K562 (cell line): ENCODE data around the gene TRIM27. TPM values are rescaled to one million over a fixed set of nuclear protein-coding genes. Genes with fewer than 3 reads are reported as not detected.

Experiments
- CAMTA2 ChIP-seq: fragments of 250-450 bp; sonication (Bioruptor Pico); conservative IDR thresholded peaks from 2 replicates; pipeline ENCODE4 v1.5.1; 2022
- CBX5 ChIP-seq: IDR thresholded peaks from 2 replicates; pipeline ENCODE4 v1.6.1; 2014; ENCODE audit warnings: low read depth, borderline replicate concordance
- CCAR2 ChIP-seq: fragments of 200-400 bp; formaldehyde crosslinking; IDR thresholded peaks from 2 replicates; pipeline ENCODE4 v1.6.1; 2017; ENCODE audit warnings: mild to moderate bottlenecking, low read depth, low read length
- CREBBP ChIP-seq: IDR thresholded peaks from one replicate; pipeline ENCODE4 v1.6.1; 2012; ENCODE audit warnings: low read depth, mild to moderate bottlenecking, control low read depth, inconsistent platforms, low read length
- DNMT1 ChIP-seq: fragments of 450-650 bp; IDR thresholded peaks from 2 replicates; pipeline ENCODE4 v1.6.1; 2016; ENCODE audit warnings: antibody characterized with exemption, mild to moderate bottlenecking
- IFI16 ChIP-seq: fragments of 250-450 bp; sonication (Bioruptor Pico); IDR thresholded peaks from 2 replicates; pipeline ENCODE4 v2.1.2; 2022; ENCODE audit warnings: mild to moderate bottlenecking, inconsistent platforms
- NFATC3 ChIP-seq: fragments of 450-650 bp; IDR thresholded peaks from 2 replicates; pipeline ENCODE4 v1.6.1; 2017; ENCODE audit warnings: mild to moderate bottlenecking
- NFIC ChIP-seq: fragments of 450-650 bp; IDR thresholded peaks from 2 replicates; pipeline ENCODE4 v1.6.1; 2017; ENCODE audit warnings: mild to moderate bottlenecking, inconsistent platforms
- NUFIP1 ChIP-seq: fragments of 450-650 bp; IDR thresholded peaks from 2 replicates; pipeline ENCODE4 v1.6.1; 2018; ENCODE audit not compliant: partially characterized antibody
- PHF8 ChIP-seq: fragments of 200-600 bp; sonication (generic); IDR thresholded peaks from 2 replicates; pipeline ENCODE4 v1.6.1; 2012; ENCODE audit warnings: mixed run types, mild to moderate bottlenecking, inconsistent platforms, low read length, moderate library complexity, borderline replicate concordance
- POLR2G ChIP-seq: fragments of 200-400 bp; formaldehyde crosslinking; IDR thresholded peaks from 2 replicates; pipeline ENCODE4 v1.6.1; 2017; ENCODE audit warnings: low read depth, mild to moderate bottlenecking, antibody characterized with exemption, low read length, moderate library complexity
- PRMT5 ChIP-seq: sonication (generic); formaldehyde crosslinking; IDR thresholded peaks from 2 replicates; pipeline ENCODE4 v1.5.0; 2020; ENCODE audit warnings: missing genetic modification reagents
- PRPF4 ChIP-seq: fragments of 200-400 bp; formaldehyde crosslinking; IDR thresholded peaks from one replicate; pipeline ENCODE4 v1.6.1; 2017; ENCODE audit warnings: low read length, low read depth, mild to moderate bottlenecking; ENCODE audit not compliant: insufficient read depth, poor library complexity, severe bottlenecking
- RUNX1 ChIP-seq: sonication (generic); IDR thresholded peaks from 2 replicates; pipeline ENCODE4 v1.6.1; 2016; ENCODE audit warnings: antibody characterized with exemption, low read depth
- SIX5 ChIP-seq, 2 experiments: IDR thresholded peaks; 2 replicates each; pipeline ENCODE4 v1.6.1; 2011; ENCODE audit warnings: low read length in 2 of 2, borderline replicate concordance in 1 of 2, low read depth in 1 of 2, mild to moderate bottlenecking in 1 of 2, moderate library complexity in 1 of 2; ENCODE audit not compliant: insufficient read depth in 1 of 2
- SRSF7 ChIP-seq: fragments of 200-400 bp; formaldehyde crosslinking; optimal IDR thresholded peaks from 2 replicates; pipeline ENCODE3; 2017; ENCODE audit warnings: mild to moderate bottlenecking, low read depth, low read length
- ZNF165 ChIP-seq: fragments of 250-450 bp; sonication (Bioruptor Pico); IDR thresholded peaks from 2 replicates; pipeline ENCODE4 v1.4.0; 2020; ENCODE audit warnings: borderline replicate concordance
- ZNF311 ChIP-seq: fragments of 250-450 bp; sonication (Bioruptor Pico); IDR thresholded peaks from 2 replicates; pipeline ENCODE4 v1.4.0; 2020; ENCODE audit warnings: mild to moderate bottlenecking, moderate library complexity
- ZNF518B ChIP-seq: fragments of 250-450 bp; sonication (Bioruptor Pico); IDR thresholded peaks from 2 replicates; pipeline ENCODE4 v1.5.0; 2021; ENCODE audit warnings: mild to moderate bottlenecking, moderate library complexity
- ZNF589 ChIP-seq: fragments of 200-800 bp; sonication (Bioruptor generic); IDR thresholded peaks from 2 replicates; pipeline ENCODE4 v1.6.1; 2016; ENCODE audit warnings: low read depth, missing genetic modification characterization, missing compliant biosample characterization
- ZNF717 ChIP-seq: fragments of 250-450 bp; sonication (Bioruptor Pico); IDR thresholded peaks from 2 replicates; pipeline ENCODE4 v1.5.0; 2021
- ZNF785 ChIP-seq: fragments of 250-450 bp; sonication (Bioruptor Pico); IDR thresholded peaks from 2 replicates; pipeline ENCODE4 v1.4.0; 2020; ENCODE audit warnings: mild to moderate bottlenecking
- ZNF830 ChIP-seq: fragments of 250-450 bp; sonication (Bioruptor Pico); IDR thresholded peaks from 2 replicates; pipeline ENCODE4 v1.5.0; 2021; ENCODE audit warnings: mild to moderate bottlenecking
- polyA plus RNA-seq, 8 experiments: library from polyadenylated mRNA; depleted of rRNA in 4 of 8; stranded (reverse) in 5 of 8; unstranded in 3 of 8; fragments of >200 nt; fragmentation: Nextera tagmentation in 2 of 8; fragmentation: Illumina TruSeq in 1 of 8; extraction: Ambion mirVana in 2 of 8; extraction: Trizol in 1 of 8; gene quantifications; 2 replicates each; pipeline versions ENCODE4 v1.2.1 to v1.2.3, GENCODE V29; 2011 to 2014; ENCODE audit warnings: inconsistent platforms in 1 of 8, missing spikeins in 1 of 8
- total RNA-seq, 7 experiments: library from RNA; depleted of rRNA in 6 of 7; stranded (reverse); fragments of >200 nt in 6 of 7; fragmentation: Illumina TruSeq in 2 of 7; extraction: Trizol in 2 of 7; gene quantifications; 2 replicates each; pipeline versions ENCODE4 v1.2.1 to v1.2.3, GENCODE V29; 2011 to 2021; ENCODE audit warnings: low replicate concordance in 1 of 7
- TF ChIP-seq, protein P1 (sequence below), 2 experiments: fragments of 150-350 bp in 1 of 2; IDR thresholded peaks; 2 replicates each; pipeline ENCODE4 v1.6.1; 2012 to 2016; ENCODE audit warnings: low read depth in 2 of 2, low read length in 2 of 2, mild to moderate bottlenecking in 1 of 2, moderate library complexity in 1 of 2

The TRIM27 gene
- total and polyA plus RNA-seq, 9 of the 15 experiments (the other 6 are each of a cell fraction or from before 2014, with no cell fraction given): 37.7 to 235 (median 122) TPM

DNA sequence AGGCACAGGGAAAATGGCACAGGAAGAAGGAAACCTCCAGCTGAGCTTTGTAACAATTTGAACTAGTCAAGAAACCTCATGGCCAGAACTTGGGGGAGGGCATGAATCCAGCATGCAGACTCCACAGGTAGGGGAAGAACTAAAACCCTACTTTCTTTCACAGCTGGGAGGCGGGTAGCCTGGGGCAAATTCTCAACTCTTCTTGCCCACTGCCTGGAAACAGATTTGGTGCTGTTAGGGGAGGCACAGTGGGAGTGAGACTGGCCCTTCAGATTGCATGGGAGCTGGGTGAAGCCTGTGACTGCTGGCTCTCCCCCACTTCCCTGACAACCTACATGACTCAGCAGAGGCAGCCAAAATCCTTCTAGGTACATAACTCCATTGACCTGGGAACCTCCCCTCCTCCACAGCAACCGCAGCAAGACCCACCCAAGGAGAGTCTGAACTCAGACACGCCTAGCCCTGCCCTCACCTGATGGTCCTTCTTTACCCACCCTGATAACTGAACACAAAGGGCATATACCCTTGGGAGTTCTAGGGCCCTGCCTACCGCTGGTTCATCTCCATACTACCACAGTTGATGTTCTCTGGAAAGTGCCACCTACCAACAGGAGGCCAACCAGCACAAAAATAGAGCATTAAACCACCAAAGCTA, 37.2 kb upstream of the TRIM27 start (continued):
- TF ChIP-seq IFI16 (CRISPR knock-in tag) (no peak), POLR2G (no peak), CCAR2 (no peak), ZNF518B (CRISPR knock-in tag) (no peak), PRPF4 (no peak), ZNF717 (CRISPR knock-in tag) (no peak), CBX5 (no peak), PHF8 (peak; percentile 33; the same call in 1 of the 2 replicates), DNMT1 (no peak), ZNF830 (CRISPR knock-in tag) (no peak), NFIC (peak; percentile 36), NUFIP1 (no peak), SIX5 (IDR thresholded peaks at IDR 0.05; ENCODE audit: borderline replicate concordance in 1 of 2, insufficient read depth in 1 of 2, low read depth in 1 of 2, low read length in 2 of 2) (no peak), NFATC3 (no peak), RUNX1 (0 out of 2 replicates have a peak, but pooled peaks have one; percentile 47), ZNF165 (CRISPR knock-in tag) (no peak), ZNF311 (CRISPR knock-in tag) (no peak), CREBBP (no peak), ZNF589 (CRISPR knock-in tag) (peak; percentile 52; the same call in 1 of the 2 replicates), CAMTA2 (CRISPR knock-in tag) (no peak), ZNF785 (CRISPR knock-in tag) (no peak), PRMT5 (no peak), SRSF7 (no peak)
- TF ChIP-seq, protein P1, sequence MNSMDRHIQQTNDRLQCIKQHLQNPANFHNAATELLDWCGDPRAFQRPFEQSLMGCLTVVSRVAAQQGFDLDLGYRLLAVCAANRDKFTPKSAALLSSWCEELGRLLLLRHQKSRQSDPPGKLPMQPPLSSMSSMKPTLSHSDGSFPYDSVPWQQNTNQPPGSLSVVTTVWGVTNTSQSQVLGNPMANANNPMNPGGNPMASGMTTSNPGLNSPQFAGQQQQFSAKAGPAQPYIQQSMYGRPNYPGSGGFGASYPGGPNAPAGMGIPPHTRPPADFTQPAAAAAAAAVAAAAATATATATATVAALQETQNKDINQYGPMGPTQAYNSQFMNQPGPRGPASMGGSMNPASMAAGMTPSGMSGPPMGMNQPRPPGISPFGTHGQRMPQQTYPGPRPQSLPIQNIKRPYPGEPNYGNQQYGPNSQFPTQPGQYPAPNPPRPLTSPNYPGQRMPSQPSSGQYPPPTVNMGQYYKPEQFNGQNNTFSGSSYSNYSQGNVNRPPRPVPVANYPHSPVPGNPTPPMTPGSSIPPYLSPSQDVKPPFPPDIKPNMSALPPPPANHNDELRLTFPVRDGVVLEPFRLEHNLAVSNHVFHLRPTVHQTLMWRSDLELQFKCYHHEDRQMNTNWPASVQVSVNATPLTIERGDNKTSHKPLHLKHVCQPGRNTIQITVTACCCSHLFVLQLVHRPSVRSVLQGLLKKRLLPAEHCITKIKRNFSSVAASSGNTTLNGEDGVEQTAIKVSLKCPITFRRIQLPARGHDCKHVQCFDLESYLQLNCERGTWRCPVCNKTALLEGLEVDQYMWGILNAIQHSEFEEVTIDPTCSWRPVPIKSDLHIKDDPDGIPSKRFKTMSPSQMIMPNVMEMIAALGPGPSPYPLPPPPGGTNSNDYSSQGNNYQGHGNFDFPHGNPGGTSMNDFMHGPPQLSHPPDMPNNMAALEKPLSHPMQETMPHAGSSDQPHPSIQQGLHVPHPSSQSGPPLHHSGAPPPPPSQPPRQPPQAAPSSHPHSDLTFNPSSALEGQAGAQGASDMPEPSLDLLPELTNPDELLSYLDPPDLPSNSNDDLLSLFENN (IDR thresholded peaks at IDR 0.05; ENCODE audit: low read depth in 2 of 2, low read length in 2 of 2): no peak
